ENCODE measurements around the gene WNT11. TPM values are rescaled to one million over a fixed set of nuclear protein-coding genes. Genes with fewer than 3 reads are reported as not detected.

The WNT11 gene
- total and polyA plus RNA-seq, 2 of the 13 experiments (the other 11 are each of a cell fraction or from before 2014, with no cell fraction given) = 0.34 to 0.66 TPM

- TF ChIP-seq ZNF318 (CRISPR knock-in tag; IDR thresholded peaks at IDR 0.05) = no peak
- peak; percentile 36 for TF ChIP-seq ZNF18 (CRISPR knock-in tag; IDR thresholded peaks at IDR 0.05; ENCODE audit: insufficient replicate concordance)
- peak; percentile 69; the same call in 1 of the 2 replicates for TF ChIP-seq YEATS4 (CRISPR knock-in tag; IDR thresholded peaks at IDR 0.05; ENCODE audit: borderline replicate concordance)
- no peak for TF ChIP-seq ZBTB3 (CRISPR knock-in tag; IDR thresholded peaks at IDR 0.05; ENCODE audit: borderline replicate concordance, low read depth)
- TF ChIP-seq ZNF510 (CRISPR knock-in tag; IDR thresholded peaks at IDR 0.05; ENCODE audit: low read depth) = no peak
- TF ChIP-seq MIER2 (CRISPR knock-in tag; IDR thresholded peaks at IDR 0.05) = no peak
- TF ChIP-seq ZBTB10 (CRISPR knock-in tag; IDR thresholded peaks at IDR 0.05; ENCODE audit: borderline replicate concordance) = peak; percentile 73
- no peak for TF ChIP-seq CEBPG (CRISPR knock-in tag; IDR thresholded peaks at IDR 0.05)
- TF ChIP-seq ZNF512B (CRISPR knock-in tag; IDR thresholded peaks at IDR 0.05; ENCODE audit: borderline replicate concordance) = no peak
- TF ChIP-seq PITX1 (CRISPR knock-in tag; IDR thresholded peaks at IDR 0.05) = peak; percentile 33; the same call in 1 of the 2 replicates
- TF ChIP-seq ZBTB8A (CRISPR knock-in tag; IDR thresholded peaks at IDR 0.05; ENCODE audit: borderline replicate concordance, low read depth) = no peak
- TF ChIP-seq NCOA2 (CRISPR knock-in tag; IDR thresholded peaks at IDR 0.05) = no peak
Observed at GRCh38 chr11:76208438-76209374, 2.4 kb upstream of the WNT11 start (continued).
